H4 (cell line): ENCODE measurements around the gene LNPEP. TPM values are rescaled to one million over a fixed set of nuclear protein-coding genes. Genes with fewer than 3 reads are reported as not detected.

ENCODE experiments used
- DNase-seq: peaks from one replicate; pipeline ENCODE4 v3.0.0-alpha.2; 2015; ENCODE audit warnings: low spot score
- total RNA-seq: library from RNA; depleted of rRNA; stranded (reverse); fragments of >200 nt; shearing (Covaris generic); gene quantifications from 2 replicates; pipeline ENCODE4 v1.2.3, GENCODE V29; 2014; rRNA removed

The LNPEP gene
- total RNA-seq = 38.4 and 50.8 TPM in 2 replicates

GRCh38 chr5:96935559-96936430 is at the start of gene LNPEP:
LNPEP (plus strand) TSS chr5:96936080; CDS start chr5:96936156, 76 bp downstream.
- DNase-seq = peak; percentile 98

DNA sequence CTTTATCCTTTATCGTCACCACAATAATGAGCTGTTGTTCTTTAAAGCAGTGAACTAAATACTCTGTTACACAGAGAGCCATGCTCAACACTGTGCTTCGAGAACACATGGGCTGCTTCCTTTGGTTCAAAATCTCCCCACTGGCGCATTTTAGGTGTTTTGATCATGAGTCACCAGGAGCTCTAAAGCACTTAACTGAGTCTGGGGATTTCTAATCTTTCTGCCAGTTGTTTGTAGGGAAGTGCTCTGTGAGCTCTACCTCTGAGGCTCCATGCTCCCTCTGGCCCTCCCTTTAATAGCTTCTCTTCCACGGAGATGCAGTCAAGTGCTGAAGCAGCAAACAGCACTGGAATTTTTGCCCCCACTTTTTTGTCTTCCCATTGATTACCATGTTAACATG is 42.5 kb upstream of the LNPEP start:
- DNase-seq = peak; percentile 29

GRCh38 chr5:96896276-96896675 is 39.6 kb upstream of the LNPEP start:
- no peak for DNase-seq

DNA sequence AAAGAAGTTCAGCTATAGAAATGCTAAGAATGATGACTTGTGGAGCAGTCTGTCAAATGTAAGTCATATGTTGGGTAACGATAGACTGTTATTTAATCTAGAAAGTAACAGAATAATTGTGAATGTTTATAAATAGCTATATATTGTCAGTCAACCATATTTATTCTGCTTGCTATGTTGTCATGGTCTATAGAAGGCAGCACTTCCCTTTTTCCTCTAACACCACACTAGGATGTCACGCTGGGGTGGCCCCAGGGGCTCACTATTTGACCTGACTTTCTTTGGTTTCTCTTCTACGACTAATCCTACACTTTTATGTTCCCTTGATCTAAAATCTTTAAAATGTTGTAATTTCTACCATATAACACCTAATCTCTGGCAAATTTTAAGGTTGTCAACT is 39.1 kb upstream of the LNPEP start:
- no peak for DNase-seq

- DNase-seq = no peak
Measured at GRCh38 chr5:96901384-96901783, 34.5 kb upstream of the LNPEP start.

DNA sequence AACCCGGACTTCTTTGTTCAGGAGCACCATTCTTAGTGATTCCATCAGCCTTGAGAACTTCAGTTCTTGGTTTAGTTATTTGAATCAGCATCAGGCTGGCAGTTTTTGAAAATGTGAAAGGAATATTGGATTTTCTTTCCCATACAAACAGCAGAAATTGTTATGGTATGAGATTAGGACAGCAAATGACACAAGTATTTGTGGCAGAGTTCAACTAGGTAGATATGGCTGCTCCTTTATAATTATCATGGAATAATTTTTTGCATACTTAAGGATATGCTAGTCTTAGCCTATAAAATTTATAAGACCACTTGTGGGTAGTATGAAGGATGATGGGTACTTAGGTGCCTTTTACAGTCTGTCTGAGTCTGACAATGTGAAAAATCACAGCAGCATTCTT is 34.0 kb upstream of the LNPEP start:
- no peak for DNase-seq

DNA sequence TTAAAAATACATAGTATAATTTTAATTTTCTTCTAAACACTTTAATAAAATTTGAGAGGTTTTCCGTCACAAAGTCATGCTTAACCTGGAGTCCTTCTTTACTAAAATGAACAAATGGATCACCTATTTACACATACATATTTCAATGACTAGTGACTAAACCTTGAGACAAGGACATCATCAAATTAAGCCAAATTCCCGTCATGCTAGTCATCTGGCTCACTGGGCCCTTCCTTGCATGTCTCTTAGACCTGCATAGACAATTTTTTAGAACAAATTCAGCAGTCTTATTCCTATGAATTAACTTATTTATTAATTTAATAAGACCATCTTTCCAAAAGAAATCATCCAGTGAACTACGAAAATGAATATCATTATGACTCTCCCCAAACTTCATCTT is 33.0 kb upstream of the LNPEP start:
- DNase-seq = no peak

DNA sequence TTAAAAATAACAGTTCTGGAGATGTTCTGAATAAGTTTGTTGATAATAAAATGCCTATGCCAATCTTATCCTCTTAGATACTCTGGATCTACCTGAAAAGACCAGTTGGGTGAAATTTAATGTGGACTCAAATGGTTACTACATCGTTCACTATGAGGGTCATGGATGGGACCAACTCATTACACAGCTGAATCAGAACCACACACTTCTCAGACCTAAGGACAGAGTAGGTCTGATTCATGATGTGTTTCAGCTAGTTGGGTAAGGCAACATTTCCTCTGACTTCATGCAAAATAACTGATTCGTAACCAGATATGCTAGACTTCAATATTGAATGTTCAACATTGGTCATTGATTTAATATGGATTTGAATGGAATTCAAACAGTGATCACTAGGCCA is 32.6 kb upstream of the LNPEP start:
- no peak for DNase-seq

- DNase-seq = no peak
Measured at GRCh38 chr5:96904054-96904931, 31.6 kb upstream of the LNPEP start.

- no peak for DNase-seq
Measured at GRCh38 chr5:96905864-96906263, 30.0 kb upstream of the LNPEP start.

DNA sequence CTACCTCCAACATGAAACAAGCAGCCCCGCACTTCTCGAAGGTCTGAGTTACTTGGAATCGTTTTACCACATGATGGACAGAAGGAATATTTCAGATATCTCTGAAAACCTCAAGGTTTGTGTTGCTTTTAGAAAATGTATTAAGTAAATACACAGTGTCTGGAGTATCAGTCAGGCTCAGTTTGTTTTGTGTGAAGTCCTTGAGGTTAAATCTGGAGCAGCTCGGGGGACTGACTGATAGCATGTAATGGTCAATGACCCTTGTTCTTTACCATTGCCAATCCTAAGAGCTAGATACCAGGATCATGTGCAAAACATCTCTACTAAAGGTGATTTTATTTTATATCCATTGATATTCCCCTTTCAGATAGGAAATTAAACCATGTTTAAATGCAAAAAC is 26.9 kb upstream of the LNPEP start:
- DNase-seq = no peak

DNA sequence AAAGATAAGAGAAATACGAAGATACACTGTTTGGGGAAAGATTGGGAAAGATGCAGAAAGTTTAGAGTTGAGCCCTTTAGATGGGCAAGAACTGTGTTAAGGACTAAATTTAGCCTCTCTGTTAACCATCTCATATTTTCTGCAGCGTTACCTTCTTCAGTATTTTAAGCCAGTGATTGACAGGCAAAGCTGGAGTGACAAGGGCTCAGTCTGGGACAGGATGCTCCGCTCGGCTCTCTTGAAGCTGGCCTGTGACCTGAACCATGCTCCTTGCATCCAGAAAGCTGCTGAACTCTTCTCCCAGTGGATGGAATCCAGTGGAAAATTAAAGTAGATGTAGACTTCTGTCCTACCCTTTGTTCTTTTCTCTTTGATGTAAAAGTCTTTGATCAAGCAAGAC is 26.4 kb upstream of the LNPEP start:
- DNase-seq = no peak

- DNase-seq = no peak
Measured at GRCh38 chr5:96911139-96911538, 24.7 kb upstream of the LNPEP start.

- DNase-seq = no peak
Measured at GRCh38 chr5:96913233-96913632, 22.6 kb upstream of the LNPEP start.

GRCh38 chr5:96919754-96920197 is 16.1 kb upstream of the LNPEP start:
- DNase-seq = no peak

DNA sequence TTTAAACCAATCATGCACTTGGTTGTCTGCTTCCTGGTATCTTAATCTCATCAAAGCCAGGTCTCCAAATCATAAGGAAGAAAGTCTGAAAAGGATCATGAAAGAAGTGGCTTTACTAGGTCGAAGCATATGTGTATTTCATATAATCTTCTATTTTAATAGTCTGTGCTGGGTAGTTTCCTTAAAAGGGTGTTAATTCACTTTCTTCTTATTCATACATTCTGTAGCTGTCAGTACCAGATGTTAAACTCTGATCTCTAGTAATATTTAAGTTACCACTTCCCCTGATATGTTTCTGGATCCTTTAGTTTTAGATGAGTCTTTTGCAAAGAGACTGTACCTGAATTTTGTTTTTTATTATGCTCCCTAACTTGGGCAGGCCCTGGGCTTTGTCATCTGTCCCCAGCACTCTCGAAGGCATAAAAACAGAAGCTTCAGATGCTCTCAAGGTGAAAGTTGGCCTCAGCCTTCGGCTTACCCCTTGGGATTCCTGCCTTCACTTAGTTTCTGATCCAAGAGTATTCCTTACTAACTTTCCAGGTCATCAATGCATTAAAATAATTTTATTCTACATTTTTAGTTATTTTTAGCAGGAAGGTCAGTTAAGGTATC is 15.0 kb upstream of the LNPEP start:
- DNase-seq = no peak

GRCh38 chr5:96922499-96923244 is 13.2 kb upstream of the LNPEP start:
- no peak for DNase-seq

GRCh38 chr5:96924016-96924443 is 11.8 kb upstream of the LNPEP start:
- no peak for DNase-seq

DNA sequence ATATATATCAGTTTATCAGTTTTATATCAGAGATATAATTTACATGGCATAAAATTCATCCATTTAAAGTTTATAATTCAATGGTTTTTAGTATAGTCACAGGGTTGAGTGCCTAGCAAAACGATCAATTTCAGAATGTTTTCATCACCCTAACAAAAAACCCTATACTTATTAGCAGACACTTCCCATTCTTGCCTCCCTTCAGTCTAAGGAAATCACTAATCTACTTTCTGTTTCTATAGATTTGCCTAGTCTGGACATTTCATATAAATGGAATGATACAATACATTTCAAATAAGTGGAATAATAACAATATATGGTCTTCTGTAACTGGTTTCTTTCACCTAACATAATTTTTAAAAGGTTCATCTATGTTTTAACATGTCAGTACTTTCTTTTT is 9.6 kb upstream of the LNPEP start:
- no peak for DNase-seq

- no peak for DNase-seq
Measured at GRCh38 chr5:96927008-96927407, 8.9 kb upstream of the LNPEP start.

DNA sequence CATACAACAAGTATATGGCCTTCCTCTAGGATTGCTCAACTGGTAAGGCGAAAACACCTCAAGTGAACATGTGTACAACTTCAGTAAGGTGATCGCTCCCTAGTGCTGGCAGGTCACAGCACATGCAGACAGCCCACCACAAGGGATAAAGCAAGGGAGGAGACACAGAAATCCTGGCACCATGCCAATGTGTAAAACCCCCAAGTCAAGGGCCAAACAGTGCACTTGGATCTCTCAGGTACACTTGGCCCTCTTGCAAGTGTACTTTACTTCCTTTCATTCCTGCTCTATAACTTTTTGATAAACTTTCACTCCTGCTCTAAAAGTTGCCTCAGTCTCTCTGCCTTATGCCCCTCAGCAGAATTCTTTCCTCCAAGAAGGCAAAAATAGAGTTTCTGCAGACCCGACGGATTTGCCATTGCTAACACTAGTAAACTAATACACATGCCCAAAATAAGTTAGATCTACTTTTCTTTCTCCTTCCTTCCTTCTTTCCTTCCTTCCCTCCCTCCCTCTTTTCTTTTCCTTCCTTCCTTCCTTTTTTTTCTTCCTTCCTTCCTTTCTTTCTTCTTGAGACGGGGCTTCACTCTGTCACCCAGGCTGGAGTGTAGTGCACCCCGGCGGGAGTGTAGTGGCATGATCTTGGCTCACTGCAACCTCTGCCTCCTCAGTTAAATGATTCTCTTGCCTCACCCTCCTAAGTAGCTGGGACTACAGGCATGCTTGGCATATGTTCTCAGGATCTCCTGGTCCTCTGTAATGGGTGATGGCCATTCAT is 6.8 kb upstream of the LNPEP start:
- DNase-seq = no peak
